HG02970 (cell line): Measurements from ENCODE around the gene ATP8A2.
"Not testable (repeated sequence)": the region's sequence is repeated elsewhere in the genome, so short reads cannot be mapped to it uniquely, and the experiment has no call there.

ENCODE experiments used
- ATAC-seq: cut with Tn5 transposase; IDR thresholded peaks from one replicate; pipeline ENCODE4 v1.9.1; 2021; ENCODE audit warnings: mild to moderate bottlenecking, moderate library complexity, moderate number of reproducible peaks; ENCODE audit not compliant: unreplicated experiment, low FRiP score

The ATP8A2 gene

GRCh38 chr13:25930653-25931052 is 558.9 kb downstream of the ATP8A2 start:
- no peak for ATAC-seq

DNA sequence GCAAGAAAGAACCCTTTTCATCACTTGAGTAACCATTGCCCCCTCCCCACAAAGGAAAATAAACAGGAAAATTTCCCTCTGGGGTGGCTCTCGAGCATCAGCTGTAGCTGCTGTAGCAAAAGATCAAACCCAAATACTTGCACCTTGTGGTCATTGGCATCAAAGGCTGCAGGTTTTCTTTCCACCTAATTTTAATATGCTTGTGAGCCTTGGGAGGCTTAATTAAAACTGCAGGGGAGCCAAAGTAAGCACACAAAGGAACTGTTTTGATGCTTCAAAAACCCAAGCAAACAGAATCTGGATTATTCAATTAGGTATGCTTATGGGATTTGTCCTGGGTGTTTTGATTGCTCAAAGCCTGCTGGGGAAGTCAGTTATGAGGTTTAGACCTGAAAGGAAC is 560.6 kb downstream of the ATP8A2 start:
- ATAC-seq = no peak

GRCh38 chr13:25933520-25933919 is 561.7 kb downstream of the ATP8A2 start:
- ATAC-seq = no peak

DNA sequence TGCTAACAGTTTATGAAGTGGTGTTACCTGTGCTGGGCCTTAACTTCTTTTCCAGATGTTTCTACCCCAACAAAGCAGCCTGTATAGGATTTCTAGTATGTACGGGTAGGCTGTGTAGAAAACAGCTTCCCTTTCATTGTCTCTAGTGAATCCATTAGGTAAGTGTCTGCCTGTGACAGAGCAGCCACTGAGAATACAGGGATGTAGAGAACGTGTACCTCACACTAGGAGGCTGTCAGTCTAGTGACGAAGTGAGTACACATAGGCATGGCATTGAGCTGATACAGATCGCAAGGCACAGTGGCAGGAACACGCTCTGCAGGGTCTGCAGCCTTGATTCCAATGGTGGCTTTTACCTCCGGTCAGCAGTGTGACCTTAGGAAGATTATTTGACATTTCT is 562.4 kb downstream of the ATP8A2 start:
- no peak for ATAC-seq

DNA sequence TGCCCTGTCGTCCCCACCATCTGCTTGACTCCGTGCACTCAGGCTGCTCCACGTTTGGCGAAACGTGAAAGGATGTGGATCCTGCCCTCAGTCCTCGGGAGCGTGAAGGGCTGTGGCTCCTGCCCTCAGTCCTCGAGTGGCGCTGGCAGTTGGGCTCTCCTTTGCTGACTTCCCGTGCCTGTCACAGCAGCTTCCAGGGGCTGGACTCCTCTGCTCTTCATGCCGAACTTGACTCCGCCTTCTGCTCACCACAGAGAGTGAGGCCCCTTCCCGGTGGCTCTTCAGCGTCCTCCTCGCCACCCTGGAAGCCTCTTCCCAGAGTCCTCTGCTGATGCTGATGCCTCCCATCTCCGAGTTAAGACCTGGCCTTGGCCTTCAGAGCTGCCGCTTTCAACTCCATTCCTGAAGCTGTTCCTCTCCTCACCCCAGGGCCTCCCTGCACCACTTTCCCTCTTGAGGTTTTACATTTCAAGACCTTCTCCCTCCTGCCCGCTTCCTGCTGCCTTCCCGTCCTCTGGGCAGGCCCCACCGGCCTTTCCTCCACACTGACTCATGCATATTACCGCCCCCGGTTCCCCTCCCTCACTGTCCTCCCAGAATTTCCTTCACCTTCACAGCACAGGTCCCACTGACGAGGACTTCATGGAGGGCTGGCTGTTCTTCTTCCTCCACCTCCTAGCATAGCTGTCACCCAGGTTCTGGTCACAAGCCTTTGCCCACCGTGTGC is 568.4 kb downstream of the ATP8A2 start:
- no peak for ATAC-seq

GRCh38 chr13:25943081-25943480 is 571.3 kb downstream of the ATP8A2 start:
- ATAC-seq = no peak

- ATAC-seq = no peak
These were observed 571.9 kb downstream of the ATP8A2 start for GRCh38 chr13:25943658-25944057.

- no peak for ATAC-seq
These were observed 573.8 kb downstream of the ATP8A2 start for GRCh38 chr13:25945596-25945995.

DNA sequence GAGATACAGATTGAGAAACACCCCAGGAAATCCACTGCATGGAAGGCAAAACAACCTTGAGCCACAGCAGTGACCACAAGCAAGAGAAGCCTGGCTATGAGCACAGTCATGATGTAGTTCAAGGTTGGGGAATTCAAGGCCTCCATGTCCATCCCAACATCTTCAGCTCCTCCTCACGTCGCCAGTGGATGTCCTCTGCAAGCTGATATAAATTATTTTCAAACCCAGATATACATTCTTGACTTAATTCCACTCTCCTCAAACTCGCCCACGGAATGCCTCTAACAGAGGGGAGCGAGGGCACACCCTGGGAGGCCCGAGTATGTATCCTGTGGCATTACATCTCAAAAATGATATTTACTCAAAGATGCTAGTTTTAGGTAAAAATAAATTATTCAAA is 574.5 kb downstream of the ATP8A2 start:
- ATAC-seq = no peak

- no peak for ATAC-seq
These were observed 577.1 kb downstream of the ATP8A2 start for GRCh38 chr13:25948910-25949309.

- ATAC-seq = no peak
These were observed 580.1 kb downstream of the ATP8A2 start for GRCh38 chr13:25951831-25952230.

DNA sequence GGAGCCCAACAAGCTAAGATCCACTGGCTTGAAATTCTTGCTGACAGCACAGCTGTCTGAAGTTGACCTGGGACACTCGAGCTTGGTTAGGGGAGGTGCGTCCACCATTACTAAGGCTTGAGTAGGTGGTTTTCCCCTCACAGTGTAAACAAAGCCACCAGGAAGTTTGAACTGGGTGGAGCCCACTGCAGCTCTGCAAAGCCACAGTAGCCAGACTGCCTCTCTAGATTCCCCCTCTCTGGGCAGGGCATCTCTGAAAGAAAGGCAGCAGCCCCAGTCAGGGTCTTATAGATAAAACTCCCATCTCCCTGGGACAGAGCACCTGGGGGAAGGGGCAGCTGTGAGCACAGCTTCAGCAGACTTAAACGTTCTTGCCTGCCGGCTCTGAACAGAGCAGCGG is 582.3 kb downstream of the ATP8A2 start:
- ATAC-seq = not testable (repeated sequence)

DNA sequence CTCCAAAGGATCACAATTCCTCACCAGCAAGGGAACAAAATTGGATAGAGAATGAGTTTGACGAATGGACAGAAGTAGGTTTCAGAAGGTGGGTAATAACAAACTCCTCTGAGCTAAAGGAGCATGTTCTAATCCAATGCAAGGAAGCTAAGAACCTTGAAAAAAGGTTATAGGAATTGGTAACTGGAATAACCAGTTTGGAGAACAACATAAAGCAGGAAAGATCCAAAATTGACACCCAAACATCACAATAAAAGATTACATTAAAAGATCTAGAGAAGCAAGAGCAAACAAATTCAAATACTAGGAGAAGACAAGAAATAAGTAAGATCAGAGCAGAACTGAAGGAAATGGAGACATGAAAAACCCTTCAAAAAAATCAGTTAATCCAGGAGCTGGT is 583.2 kb downstream of the ATP8A2 start:
- ATAC-seq = not testable (repeated sequence)

- ATAC-seq = no peak
These were observed 587.2 kb downstream of the ATP8A2 start for GRCh38 chr13:25958986-25959385.

DNA sequence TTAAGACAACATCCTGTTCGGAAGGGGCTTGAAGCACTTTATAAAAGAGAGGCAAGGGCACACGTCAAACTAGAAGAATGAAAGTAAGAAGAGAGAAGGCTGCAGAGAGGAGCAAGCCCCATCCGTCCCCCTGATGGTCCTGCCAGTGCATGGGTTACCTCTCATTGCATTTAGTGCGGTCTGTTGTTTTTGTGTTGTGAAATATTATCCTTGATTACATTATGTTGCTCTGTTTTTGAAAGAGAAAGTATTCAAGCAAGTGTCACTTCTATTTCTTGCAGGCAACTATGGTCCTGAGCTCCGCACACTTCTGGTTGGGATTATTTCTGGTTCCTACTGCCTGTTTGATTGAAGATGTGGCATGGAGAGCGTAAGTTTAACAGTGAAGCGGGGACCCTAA is 589.5 kb downstream of the ATP8A2 start:
- ATAC-seq = no peak

GRCh38 chr13:25963674-25964073 is 591.9 kb downstream of the ATP8A2 start:
- no peak for ATAC-seq

DNA sequence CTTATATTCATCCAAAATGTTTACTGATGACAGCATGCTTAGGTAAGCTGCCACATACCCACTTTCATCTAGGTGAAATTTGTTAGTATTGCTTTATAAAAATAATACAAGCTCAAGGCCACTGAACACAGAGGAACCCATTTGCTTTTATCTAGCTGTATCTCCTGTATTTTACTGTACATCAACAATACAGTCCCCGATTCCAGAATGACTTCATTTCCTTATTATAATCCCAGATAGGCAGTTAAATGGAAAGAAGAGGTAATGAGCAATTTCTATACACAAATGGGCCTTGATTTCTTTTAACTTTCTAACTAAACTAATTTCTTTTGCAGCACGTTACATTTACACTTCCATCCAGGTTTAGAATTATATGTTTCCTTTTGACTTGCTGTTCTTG is 593.8 kb downstream of the ATP8A2 start:
- ATAC-seq = no peak

DNA sequence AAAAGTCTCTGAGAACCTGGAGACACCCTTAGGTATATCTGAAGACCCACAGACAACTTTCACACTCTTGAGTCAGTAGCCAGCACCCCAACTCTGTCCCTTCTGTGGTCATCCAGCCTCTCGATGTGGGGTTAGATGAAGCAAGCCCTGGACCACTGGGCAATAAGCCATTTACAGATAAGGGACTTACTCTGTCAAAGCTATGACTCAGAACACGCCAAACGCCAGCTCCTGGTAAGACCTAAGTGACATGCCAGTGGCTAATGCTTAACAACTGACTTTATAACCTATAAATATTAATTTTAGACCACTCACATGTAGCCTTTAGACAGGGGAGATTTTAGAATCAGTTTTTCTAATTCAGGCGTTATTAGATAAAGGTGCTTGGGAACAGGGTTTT is 594.3 kb downstream of the ATP8A2 start:
- ATAC-seq = no peak

GRCh38 chr13:25967144-25967543 is 595.4 kb downstream of the ATP8A2 start:
- no peak for ATAC-seq

GRCh38 chr13:25971047-25971446 is 599.3 kb downstream of the ATP8A2 start:
- ATAC-seq = no peak

DNA sequence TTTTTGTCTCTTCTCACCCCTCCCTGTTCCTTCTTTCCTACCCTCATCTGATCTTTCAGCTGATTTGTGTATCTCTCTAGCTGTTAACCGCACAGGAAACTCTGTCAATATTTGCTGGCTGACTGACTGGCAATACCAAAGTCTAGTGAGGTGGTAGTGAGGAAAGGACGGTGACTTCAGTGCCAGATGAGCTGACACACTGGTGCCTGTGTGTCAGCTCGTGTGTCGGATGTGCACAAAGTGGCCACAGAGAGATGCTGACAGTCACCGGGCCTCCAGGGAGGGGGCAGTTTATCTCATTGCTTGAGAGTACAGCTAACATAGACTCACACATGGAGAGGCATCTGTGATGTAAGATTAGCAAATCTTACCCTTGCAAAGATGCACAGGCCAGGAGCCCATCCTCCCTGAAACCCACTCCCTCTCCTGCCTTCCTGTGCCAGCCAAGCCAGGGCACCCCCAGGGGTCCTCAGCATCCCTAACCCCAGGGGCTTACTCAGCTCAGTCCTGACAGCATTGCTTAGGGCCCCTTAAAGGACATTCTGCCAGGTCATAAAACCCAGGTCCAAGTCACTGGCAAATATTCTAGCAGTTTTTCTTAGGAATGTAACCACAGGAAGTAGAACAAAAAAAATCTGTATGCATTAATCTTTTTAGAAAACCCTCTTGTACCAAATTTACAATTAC is 599.8 kb downstream of the ATP8A2 start:
- no peak for ATAC-seq

GRCh38 chr13:25973085-25973484 is 601.3 kb downstream of the ATP8A2 start:
- no peak for ATAC-seq
